Kidney capillary endothelial cell (primary cell): Measurements from ENCODE around the gene GLP1R.

Source experiments
- DNase-seq: peaks from one replicate; pipeline ENCODE4 v3.0.0-alpha.2; 2018; ENCODE audit warnings: low spot score

The GLP1R gene

DNA sequence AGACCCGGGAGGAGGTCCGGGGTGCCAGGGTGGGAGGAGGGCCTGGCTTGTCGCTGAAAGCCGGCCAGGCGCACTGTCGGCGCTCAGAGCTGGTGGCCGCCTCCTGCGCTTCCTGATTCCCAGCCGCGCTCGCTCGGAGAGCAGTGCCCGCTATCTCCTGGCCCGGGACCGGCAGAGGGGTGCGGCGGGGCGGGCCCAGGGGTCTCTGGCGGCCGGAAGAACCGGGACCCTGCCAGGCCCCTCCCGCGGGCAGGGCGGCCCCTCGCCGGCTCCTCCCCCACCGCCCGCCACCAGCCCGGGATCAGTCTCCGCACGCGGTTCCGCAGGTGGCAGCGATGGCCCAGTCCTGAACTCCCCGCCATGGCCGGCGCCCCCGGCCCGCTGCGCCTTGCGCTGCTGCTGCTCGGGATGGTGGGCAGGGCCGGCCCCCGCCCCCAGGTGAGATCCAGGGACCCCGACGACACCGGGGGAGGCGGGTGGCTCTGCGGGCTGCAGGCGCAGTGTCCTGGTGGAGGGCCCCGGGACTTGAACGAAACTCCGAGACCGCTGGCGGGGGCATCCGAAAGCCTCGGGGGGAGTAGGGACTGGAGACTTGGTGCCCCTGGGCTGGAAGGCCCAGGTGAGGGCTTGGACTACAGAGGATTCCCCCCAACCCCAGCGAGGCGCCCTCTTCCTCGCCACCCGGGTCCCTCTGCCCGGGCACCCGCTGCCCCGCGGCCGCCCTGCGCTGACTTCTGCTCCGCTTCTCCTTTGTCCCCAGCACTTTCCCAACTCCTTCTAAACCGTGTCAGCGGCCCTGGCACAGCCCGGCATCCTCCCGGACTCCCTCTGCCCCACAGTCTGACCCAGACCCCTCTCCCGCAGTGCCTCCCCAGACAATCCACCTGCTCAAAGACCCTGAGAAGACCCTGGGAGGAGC, at the start of gene GLP1R:
GLP1R (plus strand) TSS at position 301 of the 919 bp plus-strand sequence; CDS start at position 361, 60 bp downstream.
- DNase-seq, result no peak

- DNase-seq, result peak; percentile 4
Measured at GRCh38 chr6:39003072-39003471, 45.5 kb upstream of the GLP1R start.

DNA sequence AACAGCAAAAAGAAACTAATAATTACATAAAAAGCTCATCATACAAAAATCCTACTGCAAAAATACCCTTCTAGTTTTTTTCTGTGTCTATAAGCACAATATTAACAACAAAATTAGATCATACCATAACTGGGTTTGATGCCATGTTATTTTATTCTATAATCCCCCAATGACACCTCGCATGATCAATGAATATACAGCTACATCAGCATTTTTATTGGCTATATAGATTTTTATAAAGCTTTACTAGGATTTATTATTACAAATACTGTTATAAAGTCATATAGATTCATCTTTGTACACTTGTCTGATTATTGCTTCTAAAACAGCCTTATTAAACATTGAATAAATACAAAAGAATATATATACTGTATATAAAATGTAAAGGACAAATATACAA, 45.1 kb upstream of the GLP1R start:
- no peak for DNase-seq

- no peak for DNase-seq
Measured at GRCh38 chr6:39004801-39005200, 43.8 kb upstream of the GLP1R start.

DNA sequence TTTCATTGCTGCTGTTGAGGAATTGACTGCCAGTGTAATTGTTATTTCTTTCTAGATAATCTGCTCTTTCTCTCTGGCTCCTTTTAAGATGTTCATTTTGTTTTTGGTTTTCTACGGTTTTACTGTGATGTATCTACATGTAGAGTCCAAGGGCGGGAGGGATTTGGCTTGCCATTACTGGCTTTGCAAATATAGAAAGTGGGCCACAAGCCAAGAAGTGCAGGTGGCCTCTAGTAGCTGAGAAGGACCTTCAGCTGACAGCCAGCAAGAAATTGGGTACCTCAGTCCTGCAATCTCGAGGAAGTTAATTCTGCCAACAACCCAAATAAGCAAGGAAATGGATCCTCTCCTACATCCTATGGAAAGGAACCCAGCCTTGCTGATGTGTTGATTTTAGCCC, 42.8 kb upstream of the GLP1R start:
- no peak for DNase-seq

GRCh38 chr6:39007575-39007974, 41.0 kb upstream of the GLP1R start:
- DNase-seq, result no peak

DNA sequence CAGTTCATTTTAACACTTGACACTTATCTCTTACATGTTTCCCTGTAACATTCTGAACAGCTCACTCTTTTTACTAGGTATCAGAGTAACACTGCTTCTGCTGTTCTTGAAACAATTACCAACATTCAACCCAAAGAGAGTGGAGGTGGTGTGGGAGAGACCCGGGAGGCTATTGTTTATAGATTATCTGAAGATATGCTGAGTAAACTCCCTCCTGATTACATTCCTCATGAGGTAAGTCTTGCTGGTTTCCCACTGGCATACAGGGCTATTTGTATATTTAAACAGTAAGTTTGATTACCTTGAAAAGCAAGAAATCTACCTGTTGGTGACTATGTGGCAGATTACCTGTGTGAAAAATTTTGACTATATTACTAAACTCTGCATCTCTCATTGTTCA, 39.8 kb upstream of the GLP1R start:
- no peak for DNase-seq

DNA sequence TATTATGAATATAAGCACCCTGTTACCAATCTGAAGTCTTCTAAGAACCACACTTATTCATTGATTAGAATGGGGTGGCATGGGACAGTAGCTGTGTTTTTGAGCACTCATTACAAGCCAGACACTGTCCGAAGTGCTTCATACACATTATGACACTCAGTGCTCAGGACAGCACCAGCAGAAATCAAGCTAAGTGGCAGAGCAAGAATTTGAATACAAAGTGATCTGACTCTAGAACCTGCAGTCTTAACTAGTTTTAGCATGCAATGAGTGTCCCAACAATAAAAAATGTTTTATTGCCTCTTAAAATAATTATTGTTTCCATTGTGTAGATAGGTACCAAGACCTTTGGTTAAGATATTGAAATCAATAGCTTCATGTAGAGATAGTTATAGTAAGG, 39.1 kb upstream of the GLP1R start:
- no peak for DNase-seq

DNA sequence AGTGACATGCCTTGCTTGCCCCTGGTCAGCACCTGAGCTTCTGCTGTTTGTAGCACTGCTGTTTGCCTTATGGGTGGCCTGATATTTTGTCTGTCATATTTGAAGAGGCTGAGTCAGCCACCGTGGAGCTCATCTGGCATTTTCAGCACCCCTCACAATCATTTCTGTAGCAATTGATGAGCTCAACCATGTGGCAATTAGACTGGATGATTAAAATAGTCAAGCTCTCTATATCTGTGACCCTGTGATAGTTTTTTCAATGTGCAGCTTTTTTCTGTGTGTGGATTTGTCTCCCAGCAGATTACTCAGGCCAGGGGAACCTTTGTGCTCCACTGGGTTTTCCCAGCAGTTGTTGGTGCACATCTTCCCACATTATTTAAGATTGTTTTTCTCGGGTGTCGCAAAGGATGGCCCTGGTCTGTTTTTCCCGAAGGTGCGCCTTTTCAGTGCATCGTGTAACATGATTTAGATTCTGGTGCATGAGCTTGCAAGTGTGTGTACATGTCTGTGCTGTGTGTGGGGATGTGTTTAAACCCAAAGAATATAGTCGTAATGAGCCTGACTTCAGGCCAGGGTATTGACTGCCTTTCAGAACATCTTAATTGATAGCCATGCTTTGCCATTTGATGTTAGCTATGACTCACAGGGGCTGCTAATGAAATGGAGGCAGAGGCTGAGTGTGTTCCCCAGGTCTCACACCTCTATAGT, 31.6 kb upstream of the GLP1R start:
- no peak for DNase-seq

- no peak for DNase-seq
Measured at GRCh38 chr6:39017547-39017880, 31.1 kb upstream of the GLP1R start.

GRCh38 chr6:39018103-39018502, 30.5 kb upstream of the GLP1R start:
- DNase-seq, result no peak

DNA sequence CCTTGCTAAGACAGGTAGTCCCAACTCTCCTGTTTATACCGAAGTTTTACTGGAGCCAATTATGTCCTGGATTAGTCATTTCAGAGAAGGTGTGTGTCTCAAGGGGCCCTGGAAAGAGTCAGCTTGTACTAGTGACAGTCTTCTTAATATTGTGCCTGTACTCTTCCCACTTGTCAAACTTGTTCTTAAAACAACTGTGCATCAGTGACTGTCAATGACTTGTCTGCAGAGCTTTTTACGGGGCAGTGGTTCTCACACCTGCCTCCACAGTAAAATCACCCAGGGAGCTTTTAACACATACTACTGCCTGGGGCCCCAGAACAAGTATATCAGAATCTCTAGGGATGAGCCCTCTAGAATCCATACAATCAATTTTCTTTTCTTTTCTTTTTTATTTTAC, 28.4 kb upstream of the GLP1R start:
- no peak for DNase-seq

DNA sequence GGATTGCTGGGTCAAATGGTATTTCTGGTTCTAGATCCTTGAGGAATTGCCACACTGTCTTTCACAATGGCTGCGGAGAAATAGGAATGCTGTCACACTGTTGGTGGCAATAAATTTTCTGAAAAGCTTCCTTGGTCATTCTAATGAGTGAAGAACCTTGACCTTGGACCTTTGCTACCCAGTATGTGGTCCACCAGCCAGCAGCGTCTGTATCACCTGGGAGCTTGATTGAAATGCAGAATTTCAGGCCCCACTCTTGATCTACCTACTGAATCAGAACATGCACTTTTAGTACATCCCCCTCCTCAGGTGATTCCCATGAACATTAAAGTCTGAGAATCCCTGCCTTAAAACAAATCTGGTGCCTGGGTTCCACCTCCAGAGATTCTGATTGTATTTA, 27.5 kb upstream of the GLP1R start:
- no peak for DNase-seq

- no peak for DNase-seq
Measured at GRCh38 chr6:39021779-39022178, 26.8 kb upstream of the GLP1R start.

GRCh38 chr6:39026175-39026574, 22.4 kb upstream of the GLP1R start:
- no peak for DNase-seq

GRCh38 chr6:39029156-39030011, 19.2 kb upstream of the GLP1R start:
- no peak for DNase-seq

- no peak for DNase-seq
Measured at GRCh38 chr6:39035681-39036080, 12.9 kb upstream of the GLP1R start.

- DNase-seq, result no peak
Measured at GRCh38 chr6:39037082-39037508, 11.5 kb upstream of the GLP1R start.

DNA sequence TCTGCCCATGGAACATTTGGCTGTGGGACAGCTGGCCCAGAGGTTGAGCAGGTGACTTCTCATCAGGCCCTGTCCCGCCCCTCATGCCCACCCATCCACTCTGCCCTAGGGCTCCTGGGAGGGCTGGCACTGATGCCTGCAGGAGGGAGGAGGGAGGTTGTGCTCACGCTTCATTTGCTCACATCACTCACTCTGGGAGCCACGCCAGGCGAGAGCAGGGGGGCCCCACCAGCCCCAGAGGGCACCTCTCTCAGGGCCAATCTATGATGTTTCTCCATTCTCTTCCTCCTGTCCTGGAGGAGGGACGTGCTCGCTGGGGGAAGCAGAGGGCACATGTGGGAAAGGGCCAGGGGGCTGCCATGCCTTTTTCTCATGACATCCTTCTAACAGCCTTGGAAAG, 10.9 kb upstream of the GLP1R start:
- no peak for DNase-seq

- DNase-seq, result no peak
Measured at GRCh38 chr6:39040080-39040673, 8.4 kb upstream of the GLP1R start.

- DNase-seq, result no peak
Measured at GRCh38 chr6:39041072-39041471, 7.5 kb upstream of the GLP1R start.

GRCh38 chr6:39043776-39044175, 4.8 kb upstream of the GLP1R start:
- DNase-seq, result no peak
